Measurements from ENCODE around the gene KCNQ1. TPM values are rescaled to one million over a fixed set of nuclear protein-coding genes. Genes with fewer than 3 reads are reported as not detected.

Gene KCNQ1
- polyA plus RNA-seq, 1 donor from 2014 or later = not detected

GRCh38 chr11:2533587-2534133 lies 88.9 kb downstream of the KCNQ1 start:
- Histone ChIP-seq H3K27ac (ENCODE audit: low read length) (no peak overlapping the region), H3K4me3 (ENCODE audit: low read length) (no peak overlapping the region), H2AFZ (ENCODE audit: low read depth, low read length) (peak overlapping the region; percentile 40), H4K20me1 (ENCODE audit: insufficient read depth) (no peaks in the 10 kb centered on the region), H3K79me2 (replicated peaks; ENCODE audit: insufficient read depth, low read length) (no peaks in the 10 kb centered on the region), H3K4me2 (ENCODE audit: low read length) (no peak overlapping the region), H3K9ac (ENCODE audit: low read length) (peak overlapping the region; percentile 38), H3K9me3 (ENCODE audit: low read length) (no peaks in the 10 kb centered on the region), H3K9me2 (ENCODE audit: insufficient read depth, low read length) (no peaks in the 10 kb centered on the region), H3K36me3 (ENCODE audit: insufficient read depth, low read length) (no peaks in the 10 kb centered on the region), H3K27me3 (ENCODE audit: insufficient read depth, low read depth, low read length) (no peaks in the 10 kb centered on the region), H3F3A (ENCODE audit: insufficient read depth, low read length, poor library complexity, severe bottlenecking) (no peaks in the 10 kb centered on the region)
- TF ChIP-seq REST (IDR thresholded peaks at IDR 0.05; ENCODE audit: borderline replicate concordance) = no peak
- no peak for TF ChIP-seq POLR2AphosphoS5 (IDR thresholded peaks at IDR 0.05)
- TF ChIP-seq EP300 (conservative IDR thresholded peaks at IDR 0.05; ENCODE audit: poor library complexity, severe bottlenecking) = no peak
- TF ChIP-seq CTCF (IDR thresholded peaks at IDR 0.05; ENCODE audit: poor library complexity, severe bottlenecking) = no peak
- no peak for TF ChIP-seq SMC3 (conservative IDR thresholded peaks at IDR 0.05; ENCODE audit: poor library complexity)
- TF ChIP-seq RAD21 (conservative IDR thresholded peaks at IDR 0.05) = no peak

GRCh38 chr11:2534134-2534956 lies 89.5 kb downstream of the KCNQ1 start:
- Histone ChIP-seq H3K27ac (ENCODE audit: low read length) (no peak overlapping the region), H3K4me2 (ENCODE audit: low read length) (no peak overlapping the region)

More at GRCh38 chr11:2534134-2534956, 89.5 kb downstream of the KCNQ1 start:
- H3K9me3 ChIP-seq (ENCODE audit: low read length) = no peaks in the 10 kb centered on the region
- no peak overlapping the region for H2AFZ ChIP-seq (ENCODE audit: low read depth, low read length)
- no peaks in the 10 kb centered on the region for H4K20me1 ChIP-seq (ENCODE audit: insufficient read depth)
- no peak overlapping the region for H3K4me3 ChIP-seq (ENCODE audit: low read length)
- no peaks in the 10 kb centered on the region for H3K9me2 ChIP-seq (ENCODE audit: insufficient read depth, low read length)
- H3F3A ChIP-seq (ENCODE audit: insufficient read depth, low read length, poor library complexity, severe bottlenecking) = no peaks in the 10 kb centered on the region
- no peaks in the 10 kb centered on the region for H3K27me3 ChIP-seq (ENCODE audit: insufficient read depth, low read depth, low read length)
- H3K9ac ChIP-seq (ENCODE audit: low read length) = no peak overlapping the region
- H3K36me3 ChIP-seq (ENCODE audit: insufficient read depth, low read length) = no peaks in the 10 kb centered on the region
- no peak for TF ChIP-seq MXI1 (conservative IDR thresholded peaks at IDR 0.05; ENCODE audit: poor library complexity, severe bottlenecking)
- no peak for TF ChIP-seq CTCF (IDR thresholded peaks at IDR 0.05; ENCODE audit: poor library complexity, severe bottlenecking)
- no peak for TF ChIP-seq TAF1 (IDR thresholded peaks at IDR 0.05; ENCODE audit: low read depth)
- no peaks in the 10 kb centered on the region for H3K79me2 ChIP-seq (replicated peaks; ENCODE audit: insufficient read depth, low read length)

All from neural cell (in vitro differentiated cells).